Cardiac fibroblast (primary cell): ENCODE measurements around the gene TCF12.

ENCODE experiments used
- DNase-seq, 2 donors: peaks; one replicate each; pipeline versions ENCODE4 v3.0.0 to v3.0.0-alpha.2; 2010; ENCODE audit warnings: low read depth in 2 of 2
- H3K4me3 ChIP-seq, 2 donors: replicated peaks in 1 of 2; 1 replicate in 1 of 2; 2 replicates in 1 of 2; pipeline ENCODE4 v1.5.1; 2011; ENCODE audit warnings: low read depth in 2 of 2, low read length in 2 of 2, mild to moderate bottlenecking in 2 of 2, moderate library complexity in 1 of 2
- CTCF ChIP-seq: IDR thresholded peaks from one replicate; pipeline ENCODE4 v1.5.1; 2011; ENCODE audit warnings: low read depth, mild to moderate bottlenecking, low read length, inconsistent platforms

TCF12 gene

GRCh38 chr15:57290187-57290586 is 371.7 kb downstream of the TCF12 start:
- DNase-seq, result no peak
- no peak overlapping the region for H3K4me3 ChIP-seq
- no peak for TF ChIP-seq CTCF

GRCh38 chr15:57290826-57291225 is 372.4 kb downstream of the TCF12 start:
- no peak for DNase-seq
- no peak overlapping the region for H3K4me3 ChIP-seq
- TF ChIP-seq CTCF, result no peak

GRCh38 chr15:57296473-57297162 is 378.2 kb downstream of the TCF12 start:
- H3K4me3 ChIP-seq, result no peak overlapping the region
- TF ChIP-seq CTCF, result no peak
- DNase-seq, result no peak

- TF ChIP-seq CTCF, result no peak
- H3K4me3 ChIP-seq, result no peak overlapping the region
- DNase-seq, result no peak
These were observed 378.7 kb downstream of the TCF12 start for GRCh38 chr15:57297163-57297593.

GRCh38 chr15:57297630-57298029 is 379.2 kb downstream of the TCF12 start:
- DNase-seq, result no peak
- TF ChIP-seq CTCF, result no peak
- H3K4me3 ChIP-seq, result no peak overlapping the region

- no peak overlapping the region for H3K4me3 ChIP-seq
- DNase-seq, result no peak
- TF ChIP-seq CTCF, result no peak
These were observed 379.8 kb downstream of the TCF12 start for GRCh38 chr15:57298204-57298603.

GRCh38 chr15:57298843-57299550 is 380.6 kb downstream of the TCF12 start:
- no peak for TF ChIP-seq CTCF
- DNase-seq, result no peak
- H3K4me3 ChIP-seq, result no peak overlapping the region
